GM10266 (cell line): ENCODE results near the gene NOX1.

Experiments
- DNase-seq: peaks from one replicate; pipeline ENCODE4 v3.0.0; 2012; ENCODE audit errors: extremely low spot score
- TF ChIP-seq, protein P1 (sequence below): IDR thresholded peaks from 2 replicates; pipeline ENCODE4 v1.5.1; 2012; ENCODE audit warnings: mild to moderate bottlenecking, low read depth; ENCODE audit not compliant: control insufficient read depth, insufficient read depth; ENCODE audit errors: missing control alignments

Gene NOX1

DNA sequence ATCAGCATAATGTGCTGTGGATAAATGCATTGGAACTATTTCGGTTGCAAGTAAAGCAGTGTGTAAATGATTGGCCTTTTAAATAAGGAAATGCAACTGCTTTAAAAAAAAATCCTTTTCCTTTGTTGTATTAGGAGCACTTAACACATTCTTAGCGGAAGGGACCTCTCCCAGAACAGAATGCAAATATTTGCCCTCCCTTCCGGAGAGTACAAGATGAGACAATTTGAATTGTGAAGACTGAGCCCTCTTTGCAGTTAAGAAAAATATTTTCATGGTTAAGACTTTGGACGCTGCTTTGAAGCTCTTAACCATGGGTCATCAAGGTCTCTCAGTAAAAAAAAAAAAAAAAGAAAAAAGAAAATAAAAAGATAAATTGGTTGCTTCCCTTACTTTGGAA, 9.5 kb upstream of the NOX1 start:
- TF ChIP-seq, protein P1, sequence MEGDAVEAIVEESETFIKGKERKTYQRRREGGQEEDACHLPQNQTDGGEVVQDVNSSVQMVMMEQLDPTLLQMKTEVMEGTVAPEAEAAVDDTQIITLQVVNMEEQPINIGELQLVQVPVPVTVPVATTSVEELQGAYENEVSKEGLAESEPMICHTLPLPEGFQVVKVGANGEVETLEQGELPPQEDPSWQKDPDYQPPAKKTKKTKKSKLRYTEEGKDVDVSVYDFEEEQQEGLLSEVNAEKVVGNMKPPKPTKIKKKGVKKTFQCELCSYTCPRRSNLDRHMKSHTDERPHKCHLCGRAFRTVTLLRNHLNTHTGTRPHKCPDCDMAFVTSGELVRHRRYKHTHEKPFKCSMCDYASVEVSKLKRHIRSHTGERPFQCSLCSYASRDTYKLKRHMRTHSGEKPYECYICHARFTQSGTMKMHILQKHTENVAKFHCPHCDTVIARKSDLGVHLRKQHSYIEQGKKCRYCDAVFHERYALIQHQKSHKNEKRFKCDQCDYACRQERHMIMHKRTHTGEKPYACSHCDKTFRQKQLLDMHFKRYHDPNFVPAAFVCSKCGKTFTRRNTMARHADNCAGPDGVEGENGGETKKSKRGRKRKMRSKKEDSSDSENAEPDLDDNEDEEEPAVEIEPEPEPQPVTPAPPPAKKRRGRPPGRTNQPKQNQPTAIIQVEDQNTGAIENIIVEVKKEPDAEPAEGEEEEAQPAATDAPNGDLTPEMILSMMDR: no peak
- no peak for DNase-seq

DNA sequence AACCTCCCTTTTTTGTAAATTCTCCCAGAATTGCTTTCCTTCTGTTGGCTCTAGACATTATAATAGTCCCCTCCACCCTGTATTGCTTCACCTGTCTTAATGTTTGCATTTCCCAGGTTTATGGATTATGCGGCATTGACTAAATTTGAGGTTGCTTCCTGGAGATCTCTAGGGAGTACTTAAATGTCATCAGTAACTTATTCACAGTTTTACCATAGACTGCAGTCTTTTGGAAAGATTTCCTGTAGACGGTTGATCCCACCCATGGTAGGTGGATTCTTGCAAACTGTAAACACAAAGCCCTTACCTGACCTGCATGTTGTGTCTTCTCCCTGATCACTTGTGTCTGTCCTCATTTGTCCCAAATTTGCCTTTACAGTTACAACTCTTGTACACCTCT, 6.2 kb upstream of the NOX1 start:
- no peak for DNase-seq
- TF ChIP-seq, protein P1: no peak

DNA sequence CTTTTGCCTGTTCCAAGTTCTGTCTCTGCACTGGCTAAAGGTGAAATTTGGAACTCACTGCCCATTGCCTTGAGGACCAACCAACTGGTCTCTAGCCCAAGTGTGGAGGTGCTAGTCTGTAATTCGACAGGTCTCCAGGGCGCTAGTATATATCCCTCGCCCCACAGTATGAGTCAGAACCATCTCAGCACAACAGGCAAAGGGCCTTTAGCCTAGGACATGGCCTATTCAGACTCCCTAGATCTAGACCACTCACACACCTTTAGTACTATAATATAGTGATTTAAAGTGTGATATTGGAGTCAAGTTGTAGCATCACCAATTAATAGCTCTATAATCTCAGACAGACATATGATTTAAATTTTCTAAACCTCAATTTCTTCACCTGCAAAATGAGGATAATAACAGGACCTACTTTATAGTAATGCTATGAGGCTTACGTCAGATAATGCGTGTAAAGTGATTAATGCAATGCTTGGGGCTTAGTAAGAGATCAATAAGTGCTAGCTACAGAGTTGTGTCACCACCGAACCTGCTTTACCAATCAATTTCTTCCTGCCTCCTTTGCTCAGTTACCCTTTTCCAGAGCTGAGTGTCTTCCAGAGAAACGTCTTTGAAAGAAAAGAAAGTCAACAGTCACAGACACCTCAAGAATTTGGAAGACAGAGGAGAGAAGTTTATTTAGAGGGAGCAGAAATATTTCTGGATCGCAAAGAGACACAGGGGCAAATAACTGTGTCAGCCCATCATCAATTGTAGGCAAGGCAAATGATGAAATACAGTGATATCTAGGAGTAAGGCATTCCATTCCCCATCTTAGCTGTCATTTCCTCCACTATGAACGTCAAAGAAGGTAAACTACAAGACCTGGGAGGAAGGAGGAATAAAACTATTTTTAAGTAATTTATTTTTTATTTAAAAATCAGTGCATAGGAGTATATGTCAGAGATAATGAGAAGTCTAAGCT, 2.3 kb downstream of the NOX1 start:
- TF ChIP-seq, protein P1: no peak
- DNase-seq: no peak

DNA sequence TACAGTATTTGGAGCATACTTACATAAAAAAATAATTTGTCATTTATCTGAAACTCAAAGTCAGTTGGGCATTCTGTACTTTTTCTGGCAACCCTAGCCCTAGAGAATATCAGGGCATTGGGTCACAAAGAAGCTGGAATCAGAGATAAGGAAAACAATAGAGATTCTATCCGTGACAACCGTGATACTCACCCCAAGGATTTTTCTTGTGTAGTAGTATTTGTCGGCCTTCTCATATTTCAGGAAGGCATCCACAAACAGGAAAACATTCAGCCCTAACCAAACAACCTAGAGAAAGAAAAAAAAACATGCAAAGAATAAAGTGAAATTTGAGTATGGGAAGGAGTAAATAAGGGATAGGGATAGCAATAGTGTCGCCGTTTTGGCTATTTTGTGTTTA, 3.6 kb downstream of the NOX1 start:
- no peak for DNase-seq
- TF ChIP-seq, protein P1: no peak

DNA sequence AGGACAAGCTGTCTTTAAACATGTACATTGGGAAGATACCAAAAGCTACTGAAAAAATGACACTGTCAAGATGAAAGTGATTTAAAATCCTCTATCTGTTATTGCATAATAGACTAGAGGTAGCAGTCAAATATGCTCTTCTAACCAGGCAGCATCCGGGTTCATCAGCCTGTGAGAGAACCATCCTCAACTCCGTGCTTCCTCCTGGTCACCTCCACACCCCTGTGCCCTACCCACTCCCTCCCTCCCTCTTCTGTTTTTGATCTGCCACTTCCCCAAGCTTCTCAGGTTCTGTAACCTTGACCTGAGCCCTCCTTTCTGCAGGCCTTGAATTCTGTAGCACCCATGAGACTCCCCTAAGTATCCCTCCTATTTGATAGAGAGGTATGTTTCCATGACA, 5.9 kb downstream of the NOX1 start:
- TF ChIP-seq, protein P1: no peak
- no peak for DNase-seq

DNA sequence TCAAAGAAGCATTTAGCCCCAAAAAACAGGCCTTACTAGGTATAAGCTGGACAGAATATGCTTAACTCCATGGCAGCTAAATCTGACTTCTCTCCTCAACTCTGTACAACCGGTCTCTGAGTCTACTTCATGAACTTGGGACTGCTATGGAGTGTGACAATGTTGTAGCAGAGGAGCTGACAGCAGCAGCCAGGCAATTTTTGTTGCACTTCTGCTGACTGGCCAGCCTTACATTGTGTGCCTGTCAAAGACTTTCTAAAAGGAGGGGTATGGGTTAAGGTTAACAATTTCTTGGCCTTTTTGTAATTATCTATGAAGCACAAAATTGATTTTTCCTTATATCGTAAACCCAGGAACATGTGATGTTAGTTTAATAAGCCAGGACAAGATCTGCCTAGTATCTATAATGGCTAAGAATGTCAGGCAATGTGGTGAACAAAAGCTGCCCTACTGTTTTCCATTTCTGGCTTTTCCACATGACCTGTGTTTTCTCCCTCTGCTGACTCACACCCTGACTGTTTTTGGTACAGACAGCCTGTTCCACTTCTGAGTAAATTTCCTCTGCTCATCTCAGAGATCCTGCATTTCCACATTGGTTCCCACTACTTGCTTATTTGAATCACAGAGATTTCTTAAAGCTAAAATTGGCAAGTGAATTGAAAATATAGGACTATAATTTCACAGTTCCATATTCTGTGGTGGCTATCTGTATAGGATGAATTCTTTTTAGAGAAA, 9.3 kb downstream of the NOX1 start:
- TF ChIP-seq, protein P1: no peak
- no peak for DNase-seq
